ENCODE results near the gene MLYCD. TPM values are rescaled to one million over a fixed set of nuclear protein-coding genes. Genes with fewer than 3 reads are reported as not detected.

Gene MLYCD
- total RNA-seq = 8.0 and 9.3 TPM in 2 replicates
- 9.9 and 10.6 TPM in 2 replicates for polyA plus RNA-seq

- H3K27ac ChIP-seq = peak within 1 kb of the TSS; percentile 84
- peak; percentile 87 to 92 for DNase-seq (ENCODE audit: low read depth in 1 of 2, low spot score in 1 of 2)
- peak within 1 kb of the TSS; percentile 57 for H3K4me3 ChIP-seq
- H3K4me1 ChIP-seq (ENCODE audit: low read depth) = peaks cover 13% of the 10 kb centered on the region
- H3K27me3 ChIP-seq = no peaks in the 10 kb centered on the region
- H3K9me3 ChIP-seq (ENCODE audit: low read depth) = no peaks in the 10 kb centered on the region
- TF ChIP-seq CTCF (IDR thresholded peaks at IDR 0.05; ENCODE audit: low read depth, low read length) = no peak
- H3K36me3 ChIP-seq = no peaks in the 10 kb centered on the region
Observed at GRCh38 chr16:83898463-83899271, at the start of gene MLYCD. MLYCD (plus strand) TSS chr16:83899115; CDS start chr16:83899145, 30 bp downstream.

- H3K36me3 ChIP-seq = no peaks in the 10 kb centered on the region
- H3K9me3 ChIP-seq (ENCODE audit: low read depth) = no peaks in the 10 kb centered on the region
- H3K27me3 ChIP-seq = no peaks in the 10 kb centered on the region
- DNase-seq (ENCODE audit: low read depth in 1 of 2, low spot score in 1 of 2) = no peak
- TF ChIP-seq CTCF (IDR thresholded peaks at IDR 0.05; ENCODE audit: low read depth, low read length) = no peak
- no peak overlapping the region for H3K4me3 ChIP-seq
- no peaks in the 10 kb centered on the region for H3K4me1 ChIP-seq (ENCODE audit: low read depth)
- no peak overlapping the region for H3K27ac ChIP-seq
Observed at GRCh38 chr16:83849421-83849820, 49.5 kb upstream of the MLYCD start.

GRCh38 chr16:83850947-83851346, 48.0 kb upstream of the MLYCD start:
- Histone ChIP-seq H3K9me3 (ENCODE audit: low read depth) (no peaks in the 10 kb centered on the region), H3K4me1 (ENCODE audit: low read depth) (no peaks in the 10 kb centered on the region), H3K27me3 (no peaks in the 10 kb centered on the region), H3K36me3 (no peaks in the 10 kb centered on the region), H3K27ac (no peak overlapping the region), H3K4me3 (no peak overlapping the region)
- TF ChIP-seq CTCF (IDR thresholded peaks at IDR 0.05; ENCODE audit: low read depth, low read length) = no peak
- no peak for DNase-seq (ENCODE audit: low read depth in 1 of 2, low spot score in 1 of 2)

GRCh38 chr16:83851473-83851872, 47.4 kb upstream of the MLYCD start:
- no peak for DNase-seq (ENCODE audit: low read depth in 1 of 2, low spot score in 1 of 2)
- Histone ChIP-seq H3K36me3 (no peaks in the 10 kb centered on the region), H3K4me1 (ENCODE audit: low read depth) (no peaks in the 10 kb centered on the region), H3K4me3 (no peak overlapping the region), H3K9me3 (ENCODE audit: low read depth) (no peaks in the 10 kb centered on the region), H3K27ac (no peak overlapping the region), H3K27me3 (no peaks in the 10 kb centered on the region)
- TF ChIP-seq CTCF (IDR thresholded peaks at IDR 0.05; ENCODE audit: low read depth, low read length) = no peak

- Histone ChIP-seq H3K4me1 (ENCODE audit: low read depth) (no peaks in the 10 kb centered on the region), H3K27ac (no peak overlapping the region), H3K9me3 (ENCODE audit: low read depth) (no peaks in the 10 kb centered on the region), H3K36me3 (no peaks in the 10 kb centered on the region), H3K4me3 (no peak overlapping the region), H3K27me3 (no peaks in the 10 kb centered on the region)
- TF ChIP-seq CTCF (IDR thresholded peaks at IDR 0.05; ENCODE audit: low read depth, low read length) = no peak
- DNase-seq (ENCODE audit: low read depth in 1 of 2, low spot score in 1 of 2) = no peak
Observed at GRCh38 chr16:83852774-83853173, 46.1 kb upstream of the MLYCD start.
